SK-N-SH treated with all-trans-retinoic acid at 6 μM for 48 hours (cell line): ENCODE data around the gene RTRAF.

Source experiments
- ARNTL ChIP-seq: fragments of 450-650 bp; formaldehyde crosslinking; IDR thresholded peaks from 2 replicates; pipeline ENCODE4 v1.5.0; 2020; ENCODE audit warnings: low read depth, mild to moderate bottlenecking, moderate library complexity, borderline replicate concordance
- CREB5 ChIP-seq: fragments of 250-450 bp; sonication (Bioruptor Pico); IDR thresholded peaks from 2 replicates; pipeline ENCODE4 v1.5.1; 2020; ENCODE audit warnings: low read depth, mild to moderate bottlenecking, moderate library complexity
- CSRNP3 ChIP-seq: fragments of 250-450 bp; sonication (Bioruptor Pico); IDR thresholded peaks from 2 replicates; pipeline ENCODE4 v1.5.1; 2021; ENCODE audit warnings: mild to moderate bottlenecking, moderate library complexity
- GLIS3 ChIP-seq: fragments of 250-450 bp; sonication (Bioruptor Pico); IDR thresholded peaks from 2 replicates; pipeline ENCODE4 v1.5.0; 2020; ENCODE audit warnings: mild to moderate bottlenecking, moderate library complexity
- OSR1 ChIP-seq: fragments of 250-450 bp; sonication (Bioruptor Pico); IDR thresholded peaks from 2 replicates; pipeline ENCODE4 v1.8.0; 2022; ENCODE audit warnings: moderate library complexity, mild to moderate bottlenecking, inconsistent platforms
- PATZ1 ChIP-seq: fragments of 250-450 bp; sonication (Bioruptor Pico); IDR thresholded peaks from 2 replicates; pipeline ENCODE4 v1.8.0; 2020; ENCODE audit warnings: mild to moderate bottlenecking, moderate library complexity, borderline replicate concordance
- POU6F1 ChIP-seq: fragments of 250-450 bp; sonication (Bioruptor Pico); IDR thresholded peaks from 2 replicates; pipeline ENCODE4 v1.8.0; 2021; ENCODE audit warnings: low read depth, mild to moderate bottlenecking, moderate library complexity, borderline replicate concordance
- ZNF565 ChIP-seq: fragments of 450-650 bp; formaldehyde crosslinking; conservative IDR thresholded peaks from 2 replicates; pipeline ENCODE4 v1.5.0; 2020; ENCODE audit warnings: low read depth, mild to moderate bottlenecking, moderate library complexity
- ZNF70 ChIP-seq: fragments of 450-650 bp; formaldehyde crosslinking; IDR thresholded peaks from 2 replicates; pipeline ENCODE4 v1.5.0; 2020; ENCODE audit warnings: mild to moderate bottlenecking, moderate library complexity

- TF ChIP-seq OSR1 (CRISPR knock-in tag) (no peak), CREB5 (CRISPR knock-in tag) (no peak), ARNTL (CRISPR knock-in tag) (no peak), PATZ1 (CRISPR knock-in tag) (no peak), ZNF565 (CRISPR knock-in tag) (no peak), ZNF70 (CRISPR knock-in tag) (no peak), POU6F1 (CRISPR knock-in tag) (no peak), CSRNP3 (CRISPR knock-in tag) (no peak), GLIS3 (CRISPR knock-in tag) (no peak)
Observed at GRCh38 chr14:51993285-51993920, 4.1 kb downstream of the RTRAF start.
